K562 (cell line): ENCODE measurements around the gene HOXB8. TPM values are rescaled to one million over a fixed set of nuclear protein-coding genes. Genes with fewer than 3 reads are reported as not detected.
A peak's percentile ranks its signal among the peaks of the same experiment; 100 is the strongest.

Source experiments
- ESRRA ChIP-seq: fragments of 450-650 bp; IDR thresholded peaks from 2 replicates; pipeline ENCODE4 v1.6.1; 2014; ENCODE audit warnings: low read depth, mild to moderate bottlenecking, moderate library complexity, borderline replicate concordance
- GATA2 ChIP-seq: sonication (generic); formaldehyde crosslinking; IDR thresholded peaks from 2 replicates; pipeline ENCODE4 v1.4.0; 2020; ENCODE audit warnings: mild to moderate bottlenecking, missing genetic modification reagents
- KDM1A ChIP-seq, 2 experiments: fragments of 450-650 bp; IDR thresholded peaks; 2 replicates each; pipeline ENCODE4 v1.6.1; 2016; ENCODE audit warnings: mild to moderate bottlenecking in 2 of 2
- MCM3 ChIP-seq: fragments of 450-650 bp; IDR thresholded peaks from 2 replicates; pipeline ENCODE4 v1.6.1; 2016
- MYBL2 ChIP-seq, 2 experiments: fragments of 450-650 bp in 1 of 2; sonication (generic) in 1 of 2; formaldehyde crosslinking in 1 of 2; IDR thresholded peaks; 2 replicates each; pipeline versions ENCODE4 v1.6.1 to v1.8.1; 2017 to 2022; ENCODE audit warnings: borderline replicate concordance in 1 of 2, inconsistent platforms in 1 of 2, low read depth in 1 of 2, mild to moderate bottlenecking in 1 of 2, missing genetic modification reagents in 1 of 2, moderate library complexity in 1 of 2
- NFIC ChIP-seq: fragments of 450-650 bp; IDR thresholded peaks from 2 replicates; pipeline ENCODE4 v1.6.1; 2017; ENCODE audit warnings: mild to moderate bottlenecking, inconsistent platforms
- SMAD4 ChIP-seq: fragments of 250-450 bp; sonication (Bioruptor Pico); conservative IDR thresholded peaks from 2 replicates; pipeline ENCODE4 v1.8.0; 2021; ENCODE audit warnings: inconsistent platforms, mild to moderate bottlenecking, moderate library complexity
- SP2 ChIP-seq: IDR thresholded peaks from 2 replicates; pipeline ENCODE4 v1.6.1; 2011; ENCODE audit warnings: mild to moderate bottlenecking, low read depth, low read length, moderate library complexity; ENCODE audit not compliant: poor library complexity, severe bottlenecking; ENCODE audit errors: extremely low read depth
- TAF15 ChIP-seq: fragments of 200-400 bp; formaldehyde crosslinking; IDR thresholded peaks from 2 replicates; pipeline ENCODE4 v1.6.1; 2017; ENCODE audit warnings: mild to moderate bottlenecking, low read depth, low read length, moderate library complexity
- TOE1 ChIP-seq, 2 experiments: fragments of 450-650 bp in 1 of 2; sonication (generic) in 1 of 2; formaldehyde crosslinking in 1 of 2; IDR thresholded peaks; 2 replicates each; pipeline versions ENCODE4 v1.7.1 to v1.8.0; 2016 to 2022; ENCODE audit warnings: borderline replicate concordance in 2 of 2, mild to moderate bottlenecking in 2 of 2, antibody characterized with exemption in 1 of 2, inconsistent platforms in 1 of 2, low read depth in 1 of 2, missing genetic modification reagents in 1 of 2, moderate library complexity in 1 of 2
- ZBTB7A ChIP-seq: IDR thresholded peaks from 2 replicates; pipeline ENCODE4 v1.6.1; 2011; ENCODE audit warnings: low read depth, mild to moderate bottlenecking, low read length, moderate library complexity, borderline replicate concordance; ENCODE audit not compliant: control insufficient read depth
- ZSCAN29 ChIP-seq: fragments of 450-650 bp; IDR thresholded peaks from 2 replicates; pipeline ENCODE4 v1.6.1; 2017
- ZSCAN32 ChIP-seq: fragments of 450-650 bp; formaldehyde crosslinking; IDR thresholded peaks from 2 replicates; pipeline ENCODE4 v1.4.0; 2020; ENCODE audit warnings: mild to moderate bottlenecking, moderate library complexity
- polyA plus RNA-seq, 8 experiments: library from polyadenylated mRNA; depleted of rRNA in 4 of 8; stranded (reverse) in 5 of 8; unstranded in 3 of 8; fragments of >200 nt; fragmentation: Nextera tagmentation in 2 of 8; fragmentation: Illumina TruSeq in 1 of 8; extraction: Ambion mirVana in 2 of 8; extraction: Trizol in 1 of 8; gene quantifications; 2 replicates each; pipeline versions ENCODE4 v1.2.1 to v1.2.3, GENCODE V29; 2011 to 2014; ENCODE audit warnings: inconsistent platforms in 1 of 8, missing spikeins in 1 of 8
- total RNA-seq, 7 experiments: library from RNA; depleted of rRNA in 6 of 7; stranded (reverse); fragments of >200 nt in 6 of 7; fragmentation: Illumina TruSeq in 2 of 7; extraction: Trizol in 2 of 7; gene quantifications; 2 replicates each; pipeline versions ENCODE4 v1.2.1 to v1.2.3, GENCODE V29; 2011 to 2021; ENCODE audit warnings: low replicate concordance in 1 of 7
- TF ChIP-seq, protein P1 (sequence below): fragments of 250-450 bp; sonication (Bioruptor Pico); IDR thresholded peaks from 2 replicates; pipeline ENCODE4 v1.5.0; 2021
- TF ChIP-seq, protein P2 (sequence below): sonication (generic); formaldehyde crosslinking; IDR thresholded peaks from 2 replicates; pipeline ENCODE4 v1.8.1; 2023; ENCODE audit warnings: mild to moderate bottlenecking, missing genetic modification reagents
- TF ChIP-seq, protein P3 (sequence below): fragments of 250-450 bp; sonication (Bioruptor Pico); IDR thresholded peaks from 2 replicates; pipeline ENCODE4 v1.5.0; 2020; ENCODE audit warnings: mild to moderate bottlenecking, borderline replicate concordance
- TF ChIP-seq, protein P4 (sequence below): sonication (generic); formaldehyde crosslinking; IDR thresholded peaks from 2 replicates; pipeline ENCODE4 v1.8.0; 2022; ENCODE audit warnings: mild to moderate bottlenecking, missing genetic modification reagents, borderline replicate concordance

The HOXB8 gene
- total and polyA plus RNA-seq, 9 of the 15 experiments (the other 6 are each of a cell fraction or from before 2014, with no cell fraction given) = 0.52 to 23.8 (median 3.6) TPM

DNA sequence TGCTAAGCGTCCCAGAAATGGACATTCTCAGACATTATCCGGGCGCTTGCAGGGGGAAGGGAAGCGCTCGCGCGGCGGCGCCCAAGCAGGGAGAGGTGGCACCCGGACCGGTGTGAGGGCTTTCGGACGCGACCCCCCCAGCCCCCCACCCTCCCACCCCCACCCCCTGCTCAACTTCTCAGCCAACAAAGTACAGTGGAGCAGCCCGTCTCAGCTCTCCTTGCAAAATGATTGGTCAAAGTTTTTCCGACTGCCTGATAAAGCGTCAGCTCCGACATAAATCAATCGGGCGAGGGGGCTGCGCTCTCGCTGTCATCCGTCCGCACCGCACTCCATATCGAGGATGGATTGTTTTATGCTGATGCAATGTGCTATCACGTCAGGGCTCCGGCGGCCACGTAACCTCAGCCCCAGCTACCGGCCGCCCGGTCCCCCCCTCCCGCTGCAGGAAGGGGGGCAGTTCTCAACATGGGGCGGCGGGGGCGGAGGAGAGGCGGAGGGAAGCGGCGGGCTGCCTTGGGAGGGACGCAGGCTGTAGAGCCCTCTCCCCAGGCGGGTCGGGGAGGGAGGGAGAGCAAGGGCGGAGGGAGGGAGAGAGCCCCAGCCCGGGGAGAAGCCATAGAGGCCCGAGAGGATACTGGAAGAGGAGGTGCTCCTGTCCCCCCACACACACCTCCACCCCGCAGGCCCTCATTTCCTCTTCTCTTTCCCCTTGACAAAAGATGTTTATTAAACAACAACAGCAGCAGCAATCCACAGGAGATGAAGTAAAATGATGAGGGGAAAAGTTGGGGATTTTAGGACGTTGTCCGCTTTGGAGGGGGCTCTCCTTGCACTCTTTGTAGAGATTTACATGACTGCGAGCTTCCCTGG is 11.4 kb upstream of the HOXB8 start, which contains the start of gene HOXB9 (continued):
- TF ChIP-seq, protein P1, sequence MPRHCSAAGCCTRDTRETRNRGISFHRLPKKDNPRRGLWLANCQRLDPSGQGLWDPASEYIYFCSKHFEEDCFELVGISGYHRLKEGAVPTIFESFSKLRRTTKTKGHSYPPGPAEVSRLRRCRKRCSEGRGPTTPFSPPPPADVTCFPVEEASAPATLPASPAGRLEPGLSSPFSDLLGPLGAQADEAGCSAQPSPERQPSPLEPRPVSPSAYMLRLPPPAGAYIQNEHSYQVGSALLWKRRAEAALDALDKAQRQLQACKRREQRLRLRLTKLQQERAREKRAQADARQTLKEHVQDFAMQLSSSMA (CRISPR knock-in tag) = no peak
- no peak for TF ChIP-seq GATA2
- TF ChIP-seq, protein P2, sequence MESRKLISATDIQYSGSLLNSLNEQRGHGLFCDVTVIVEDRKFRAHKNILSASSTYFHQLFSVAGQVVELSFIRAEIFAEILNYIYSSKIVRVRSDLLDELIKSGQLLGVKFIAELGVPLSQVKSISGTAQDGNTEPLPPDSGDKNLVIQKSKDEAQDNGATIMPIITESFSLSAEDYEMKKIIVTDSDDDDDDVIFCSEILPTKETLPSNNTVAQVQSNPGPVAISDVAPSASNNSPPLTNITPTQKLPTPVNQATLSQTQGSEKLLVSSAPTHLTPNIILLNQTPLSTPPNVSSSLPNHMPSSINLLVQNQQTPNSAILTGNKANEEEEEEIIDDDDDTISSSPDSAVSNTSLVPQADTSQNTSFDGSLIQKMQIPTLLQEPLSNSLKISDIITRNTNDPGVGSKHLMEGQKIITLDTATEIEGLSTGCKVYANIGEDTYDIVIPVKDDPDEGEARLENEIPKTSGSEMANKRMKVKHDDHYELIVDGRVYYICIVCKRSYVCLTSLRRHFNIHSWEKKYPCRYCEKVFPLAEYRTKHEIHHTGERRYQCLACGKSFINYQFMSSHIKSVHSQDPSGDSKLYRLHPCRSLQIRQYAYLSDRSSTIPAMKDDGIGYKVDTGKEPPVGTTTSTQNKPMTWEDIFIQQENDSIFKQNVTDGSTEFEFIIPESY = 0 out of 2 replicates have a peak, but pooled peaks have one; percentile 51
- peak; percentile 89 for TF ChIP-seq ZSCAN32 (CRISPR knock-in tag)
- peak in 1 of 2 experiments; percentile 85; a peak in 3 of 4 replicates for TF ChIP-seq KDM1A (IDR thresholded peaks at IDR 0.05)
- no peak for TF ChIP-seq TAF15
- no peak for TF ChIP-seq MCM3
- no peak for TF ChIP-seq SP2
- peak; percentile 84; the same call in 1 of the 2 replicates for TF ChIP-seq ESRRA
- TF ChIP-seq SMAD4 (CRISPR knock-in tag) = peak; percentile 86
- TF ChIP-seq, protein P3, sequence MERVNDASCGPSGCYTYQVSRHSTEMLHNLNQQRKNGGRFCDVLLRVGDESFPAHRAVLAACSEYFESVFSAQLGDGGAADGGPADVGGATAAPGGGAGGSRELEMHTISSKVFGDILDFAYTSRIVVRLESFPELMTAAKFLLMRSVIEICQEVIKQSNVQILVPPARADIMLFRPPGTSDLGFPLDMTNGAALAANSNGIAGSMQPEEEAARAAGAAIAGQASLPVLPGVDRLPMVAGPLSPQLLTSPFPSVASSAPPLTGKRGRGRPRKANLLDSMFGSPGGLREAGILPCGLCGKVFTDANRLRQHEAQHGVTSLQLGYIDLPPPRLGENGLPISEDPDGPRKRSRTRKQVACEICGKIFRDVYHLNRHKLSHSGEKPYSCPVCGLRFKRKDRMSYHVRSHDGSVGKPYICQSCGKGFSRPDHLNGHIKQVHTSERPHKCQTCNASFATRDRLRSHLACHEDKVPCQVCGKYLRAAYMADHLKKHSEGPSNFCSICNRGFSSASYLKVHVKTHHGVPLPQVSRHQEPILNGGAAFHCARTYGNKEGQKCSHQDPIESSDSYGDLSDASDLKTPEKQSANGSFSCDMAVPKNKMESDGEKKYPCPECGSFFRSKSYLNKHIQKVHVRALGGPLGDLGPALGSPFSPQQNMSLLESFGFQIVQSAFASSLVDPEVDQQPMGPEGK (CRISPR knock-in tag) = no peak; the same call in 1 of the 2 replicates
- TF ChIP-seq ZBTB7A = peak; percentile 93
- TF ChIP-seq, protein P4, sequence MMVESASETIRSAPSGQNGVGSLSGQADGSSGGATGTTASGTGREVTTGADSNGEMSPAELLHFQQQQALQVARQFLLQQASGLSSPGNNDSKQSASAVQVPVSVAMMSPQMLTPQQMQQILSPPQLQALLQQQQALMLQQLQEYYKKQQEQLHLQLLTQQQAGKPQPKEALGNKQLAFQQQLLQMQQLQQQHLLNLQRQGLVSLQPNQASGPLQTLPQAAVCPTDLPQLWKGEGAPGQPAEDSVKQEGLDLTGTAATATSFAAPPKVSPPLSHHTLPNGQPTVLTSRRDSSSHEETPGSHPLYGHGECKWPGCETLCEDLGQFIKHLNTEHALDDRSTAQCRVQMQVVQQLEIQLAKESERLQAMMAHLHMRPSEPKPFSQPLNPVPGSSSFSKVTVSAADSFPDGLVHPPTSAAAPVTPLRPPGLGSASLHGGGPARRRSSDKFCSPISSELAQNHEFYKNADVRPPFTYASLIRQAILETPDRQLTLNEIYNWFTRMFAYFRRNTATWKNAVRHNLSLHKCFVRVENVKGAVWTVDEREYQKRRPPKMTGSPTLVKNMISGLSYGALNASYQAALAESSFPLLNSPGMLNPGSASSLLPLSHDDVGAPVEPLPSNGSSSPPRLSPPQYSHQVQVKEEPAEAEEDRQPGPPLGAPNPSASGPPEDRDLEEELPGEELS (CRISPR knock-in tag) = 0 out of 2 replicates have a peak, but pooled peaks have one; percentile 3
- peak; percentile 69 for TF ChIP-seq TOE1 (IDR thresholded peaks at IDR 0.05; ENCODE audit: borderline replicate concordance)
- TF ChIP-seq TOE1 (CRISPR knock-in tag; IDR thresholded peaks at IDR 0.05; ENCODE audit: borderline replicate concordance, low read depth) = no peak
- TF ChIP-seq NFIC = no peak; the same call in 1 of the 2 replicates
- no peak for TF ChIP-seq MYBL2 (IDR thresholded peaks at IDR 0.05; ENCODE audit: low read depth)
- no peak for TF ChIP-seq MYBL2 (CRISPR knock-in tag; IDR thresholded peaks at IDR 0.05; ENCODE audit: borderline replicate concordance)
- no peak for TF ChIP-seq ZSCAN29
